SK-N-SH (cell line): ENCODE data around the gene RBP2. TPM values are rescaled to one million over a fixed set of nuclear protein-coding genes. Genes with fewer than 3 reads are reported as not detected.

Source experiments
- CTCF ChIA-PET: fragments of 300-600, 350-600 bp; formaldehyde crosslinking; extraction: SDS; loops from one replicate; lab custom pipeline; 2021; lab: Yijun Ruan, JAX
- POLR2A ChIA-PET: fragments of 350-600 bp; sonication (Branson Sonifier 250); formaldehyde crosslinking; extraction: SDS; loops from one replicate; lab custom pipeline; 2020; ENCODE audit warnings: antibody characterized with exemption, inconsistent platforms; lab: Yijun Ruan, JAX
- DNase-seq: peaks from one replicate; pipeline ENCODE4 v3.0.0; 2012
- H2AFZ ChIP-seq: fragments of 200-600 bp; sonication (generic); 2 replicates; pipeline ENCODE4 v1.8.1; 2016; ENCODE audit warnings: antibody characterized with exemption, mild to moderate bottlenecking, low read depth
- H3F3A ChIP-seq: fragments of 200-600 bp; sonication (generic); replicated peaks from 2 replicates; pipeline ENCODE3; 2016; ENCODE audit warnings: antibody characterized with exemption, mild to moderate bottlenecking; ENCODE audit not compliant: insufficient read depth
- H3K27ac ChIP-seq, 2 experiments: fragments of 200-500 bp in 1 of 2; fragments of 200-600 bp in 1 of 2; sonication (Bioruptor generic) in 1 of 2; sonication (generic), shearing (Covaris generic) in 1 of 2; 2 replicates each; pipeline versions ENCODE4 v1.5.1 to v1.6.1; 2014 to 2016; ENCODE audit warnings: low read depth in 2 of 2, inconsistent platforms in 1 of 2, low read length in 1 of 2, mild to moderate bottlenecking in 1 of 2, mixed read lengths in 1 of 2
- H3K27me3 ChIP-seq: fragments of 200-600 bp; sonication (generic), shearing (Covaris generic); 2 replicates; pipeline ENCODE4 v1.6.1; 2016; ENCODE audit warnings: mixed run types; ENCODE audit not compliant: insufficient read depth
- H3K36me3 ChIP-seq, 2 experiments: fragments of 200-500 bp in 1 of 2; fragments of 200-600 bp in 1 of 2; sonication (Bioruptor generic) in 1 of 2; sonication (generic) in 1 of 2; replicated peaks in 1 of 2; 2 replicates each; pipeline versions ENCODE3 to v1.5.1; 2014 to 2016; ENCODE audit warnings: low read length in 1 of 2, mild to moderate bottlenecking in 1 of 2; ENCODE audit not compliant: insufficient read depth in 2 of 2, control insufficient read depth in 1 of 2
- H3K4me1 ChIP-seq, 2 experiments: fragments of 200-500 bp in 1 of 2; fragments of 200-600 bp in 1 of 2; sonication (Bioruptor generic) in 1 of 2; sonication (generic), shearing (Covaris generic) in 1 of 2; 2 replicates each; pipeline versions ENCODE4 v1.5.1 to v1.6.1; 2014 to 2016; ENCODE audit warnings: low read depth in 1 of 2, low read length in 1 of 2, mixed run types in 1 of 2; ENCODE audit not compliant: insufficient read depth in 2 of 2, control insufficient read depth in 1 of 2
- H3K4me2 ChIP-seq: fragments of 200-600 bp; sonication (generic), shearing (Covaris generic); 2 replicates; pipeline ENCODE4 v1.6.1; 2017; ENCODE audit warnings: mixed run types
- H3K4me3 ChIP-seq, 2 experiments: fragments of 200-500 bp in 1 of 2; fragments of 200-600 bp in 1 of 2; sonication (Bioruptor generic) in 1 of 2; sonication (generic), shearing (Covaris generic) in 1 of 2; 2 replicates each; pipeline versions ENCODE4 v1.5.1 to v1.8.1; 2014 to 2016; ENCODE audit warnings: low read depth in 2 of 2, inconsistent platforms in 1 of 2, low read length in 1 of 2, mild to moderate bottlenecking in 1 of 2, mixed read lengths in 1 of 2, moderate library complexity in 1 of 2
- H3K79me2 ChIP-seq: fragments of 200-600 bp; sonication (generic); 2 replicates; pipeline ENCODE4 v1.8.1; 2017; ENCODE audit warnings: mild to moderate bottlenecking; ENCODE audit not compliant: insufficient read depth
- H3K9ac ChIP-seq: fragments of 200-600 bp; sonication (generic); 2 replicates; pipeline ENCODE4 v1.6.1; 2017; ENCODE audit warnings: mixed run types
- H3K9me2 ChIP-seq: fragments of 200-600 bp; sonication (generic); 2 replicates; pipeline ENCODE4 v1.6.1; 2017; ENCODE audit warnings: mixed run types
- H3K9me3 ChIP-seq: fragments of 200-600 bp; sonication (generic); 2 replicates; pipeline ENCODE4 v1.6.1; 2017; ENCODE audit warnings: mixed run types, mild to moderate bottlenecking, moderate library complexity
- H4K20me1 ChIP-seq: fragments of 200-600 bp; sonication (generic); 2 replicates; pipeline ENCODE4 v1.6.1; 2017; ENCODE audit warnings: mild to moderate bottlenecking, mixed run types; ENCODE audit not compliant: insufficient read depth
- FOXJ3 ChIP-seq: sonication (generic); formaldehyde crosslinking; IDR thresholded peaks from 2 replicates; pipeline ENCODE4 v1.5.1; 2020; ENCODE audit warnings: mild to moderate bottlenecking, missing genetic modification reagents
- GABPA ChIP-seq: IDR thresholded peaks from 2 replicates; pipeline ENCODE4 v1.4.0; 2012; ENCODE audit warnings: low read depth, mild to moderate bottlenecking
- MEF2A ChIP-seq: IDR thresholded peaks from 2 replicates; pipeline ENCODE4 v1.4.0; 2012; ENCODE audit warnings: low read depth, borderline replicate concordance
- POLR2AphosphoS5 ChIP-seq: IDR thresholded peaks from 2 replicates; pipeline ENCODE4 v1.6.1; 2012; ENCODE audit warnings: low read depth, low read length
- RAD21 ChIP-seq: IDR thresholded peaks from 2 replicates; pipeline ENCODE4 v1.6.1; 2012; ENCODE audit warnings: mild to moderate bottlenecking, low read length
- TEAD4 ChIP-seq: IDR thresholded peaks from 2 replicates; pipeline ENCODE4 v1.4.0; 2012; ENCODE audit warnings: mild to moderate bottlenecking, borderline replicate concordance; ENCODE audit not compliant: insufficient read depth
- YY1 ChIP-seq: IDR thresholded peaks from 2 replicates; pipeline ENCODE4 v1.4.0; 2012; ENCODE audit warnings: low read depth, mild to moderate bottlenecking
- WGBS: methylation state at CpG from one replicate; pipeline ENCODE4 v1.1.6; 2017; ENCODE audit warnings: low lambda C conversion rate; 5-methylcytosine and 5-hydroxymethylcytosine counted together
- polyA plus RNA-seq, 3 experiments: library from polyadenylated mRNA; depleted of rRNA; stranded (reverse); fragments of >200 nt; gene quantifications; 2 replicates each; pipeline ENCODE4 v1.2.3, GENCODE V29; 2012
- TF ChIP-seq, protein P1 (sequence below): IDR thresholded peaks from 2 replicates; pipeline ENCODE4 v1.6.1; 2012; ENCODE audit warnings: mild to moderate bottlenecking, low read depth, low read length, moderate library complexity
- TF ChIP-seq, protein P2 (sequence below): IDR thresholded peaks from 2 replicates; pipeline ENCODE4 v1.4.0; 2012; ENCODE audit warnings: low read depth, borderline replicate concordance
- TF ChIP-seq, protein P3 (sequence below): fragments of 150-350 bp; IDR thresholded peaks from 2 replicates; pipeline ENCODE4 v1.6.1; 2017; ENCODE audit warnings: antibody characterized with exemption, low read length, low read depth, borderline replicate concordance
- TF ChIP-seq, protein P4 (sequence below): IDR thresholded peaks from 2 replicates; pipeline ENCODE4 v1.4.0; 2012; ENCODE audit warnings: low read depth
- TF ChIP-seq, protein P5 (sequence below): fragments of 150-350 bp; IDR thresholded peaks from 2 replicates; pipeline ENCODE4 v1.6.1; 2016; ENCODE audit warnings: mild to moderate bottlenecking, low read depth, low read length

Gene RBP2
- polyA plus RNA-seq, 1 of the 3 experiments (the other 2 are of a cell fraction) = not detected

- TF ChIP-seq, protein P1, sequence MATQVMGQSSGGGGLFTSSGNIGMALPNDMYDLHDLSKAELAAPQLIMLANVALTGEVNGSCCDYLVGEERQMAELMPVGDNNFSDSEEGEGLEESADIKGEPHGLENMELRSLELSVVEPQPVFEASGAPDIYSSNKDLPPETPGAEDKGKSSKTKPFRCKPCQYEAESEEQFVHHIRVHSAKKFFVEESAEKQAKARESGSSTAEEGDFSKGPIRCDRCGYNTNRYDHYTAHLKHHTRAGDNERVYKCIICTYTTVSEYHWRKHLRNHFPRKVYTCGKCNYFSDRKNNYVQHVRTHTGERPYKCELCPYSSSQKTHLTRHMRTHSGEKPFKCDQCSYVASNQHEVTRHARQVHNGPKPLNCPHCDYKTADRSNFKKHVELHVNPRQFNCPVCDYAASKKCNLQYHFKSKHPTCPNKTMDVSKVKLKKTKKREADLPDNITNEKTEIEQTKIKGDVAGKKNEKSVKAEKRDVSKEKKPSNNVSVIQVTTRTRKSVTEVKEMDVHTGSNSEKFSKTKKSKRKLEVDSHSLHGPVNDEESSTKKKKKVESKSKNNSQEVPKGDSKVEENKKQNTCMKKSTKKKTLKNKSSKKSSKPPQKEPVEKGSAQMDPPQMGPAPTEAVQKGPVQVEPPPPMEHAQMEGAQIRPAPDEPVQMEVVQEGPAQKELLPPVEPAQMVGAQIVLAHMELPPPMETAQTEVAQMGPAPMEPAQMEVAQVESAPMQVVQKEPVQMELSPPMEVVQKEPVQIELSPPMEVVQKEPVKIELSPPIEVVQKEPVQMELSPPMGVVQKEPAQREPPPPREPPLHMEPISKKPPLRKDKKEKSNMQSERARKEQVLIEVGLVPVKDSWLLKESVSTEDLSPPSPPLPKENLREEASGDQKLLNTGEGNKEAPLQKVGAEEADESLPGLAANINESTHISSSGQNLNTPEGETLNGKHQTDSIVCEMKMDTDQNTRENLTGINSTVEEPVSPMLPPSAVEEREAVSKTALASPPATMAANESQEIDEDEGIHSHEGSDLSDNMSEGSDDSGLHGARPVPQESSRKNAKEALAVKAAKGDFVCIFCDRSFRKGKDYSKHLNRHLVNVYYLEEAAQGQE = no peak
- TF ChIP-seq MEF2A (no peak), TEAD4 (no peak)
- TF ChIP-seq, protein P2, sequence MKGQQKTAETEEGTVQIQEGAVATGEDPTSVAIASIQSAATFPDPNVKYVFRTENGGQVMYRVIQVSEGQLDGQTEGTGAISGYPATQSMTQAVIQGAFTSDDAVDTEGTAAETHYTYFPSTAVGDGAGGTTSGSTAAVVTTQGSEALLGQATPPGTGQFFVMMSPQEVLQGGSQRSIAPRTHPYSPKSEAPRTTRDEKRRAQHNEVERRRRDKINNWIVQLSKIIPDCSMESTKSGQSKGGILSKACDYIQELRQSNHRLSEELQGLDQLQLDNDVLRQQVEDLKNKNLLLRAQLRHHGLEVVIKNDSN = no peak
- TF ChIP-seq, protein P3, sequence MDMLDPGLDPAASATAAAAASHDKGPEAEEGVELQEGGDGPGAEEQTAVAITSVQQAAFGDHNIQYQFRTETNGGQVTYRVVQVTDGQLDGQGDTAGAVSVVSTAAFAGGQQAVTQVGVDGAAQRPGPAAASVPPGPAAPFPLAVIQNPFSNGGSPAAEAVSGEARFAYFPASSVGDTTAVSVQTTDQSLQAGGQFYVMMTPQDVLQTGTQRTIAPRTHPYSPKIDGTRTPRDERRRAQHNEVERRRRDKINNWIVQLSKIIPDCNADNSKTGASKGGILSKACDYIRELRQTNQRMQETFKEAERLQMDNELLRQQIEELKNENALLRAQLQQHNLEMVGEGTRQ = no peak
- TF ChIP-seq, protein P4, sequence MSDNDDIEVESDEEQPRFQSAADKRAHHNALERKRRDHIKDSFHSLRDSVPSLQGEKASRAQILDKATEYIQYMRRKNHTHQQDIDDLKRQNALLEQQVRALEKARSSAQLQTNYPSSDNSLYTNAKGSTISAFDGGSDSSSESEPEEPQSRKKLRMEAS = no peak
Measured at GRCh38 chr3:139418144-139418543, 58.2 kb downstream of the RBP2 start (continued).

- Histone ChIP-seq H3K79me2 (no peaks in the 10 kb centered on the region), H2AFZ (no peak overlapping the region), H3F3A (no peaks in the 10 kb centered on the region), H3K9me3 (no peaks in the 10 kb centered on the region; the same call in 1 of the 2 replicates), H3K4me2 (no peak overlapping the region), H4K20me1 (no peaks in the 10 kb centered on the region), H3K9me2 (no peaks in the 10 kb centered on the region), H3K4me1 (no peaks in the 10 kb centered on the region), H3K36me3 (no peaks in the 10 kb centered on the region), H3K4me3 (no peak overlapping the region), H3K27me3 (no peaks in the 10 kb centered on the region), H3K27ac (no peak overlapping the region), H3K9ac (no peak overlapping the region)
- CTCF ChIA-PET = interaction anchor here (1.2 to 1.8 kb wide), 2 partner anchors 12 to 146 kb away, joined by 3 to 6 read pairs; no protein-coding TSS in a partner anchor
- WGBS = 65% methylated on average over 1 of the region's 1 CpG
- POLR2A ChIA-PET = no interaction called here
- no peak for TF ChIP-seq RAD21
- TF ChIP-seq, protein P4 = no peak
- no peak for TF ChIP-seq TEAD4
- no peak for TF ChIP-seq FOXJ3 (CRISPR knock-in tag)
- no peak for TF ChIP-seq YY1
- TF ChIP-seq, protein P5, sequence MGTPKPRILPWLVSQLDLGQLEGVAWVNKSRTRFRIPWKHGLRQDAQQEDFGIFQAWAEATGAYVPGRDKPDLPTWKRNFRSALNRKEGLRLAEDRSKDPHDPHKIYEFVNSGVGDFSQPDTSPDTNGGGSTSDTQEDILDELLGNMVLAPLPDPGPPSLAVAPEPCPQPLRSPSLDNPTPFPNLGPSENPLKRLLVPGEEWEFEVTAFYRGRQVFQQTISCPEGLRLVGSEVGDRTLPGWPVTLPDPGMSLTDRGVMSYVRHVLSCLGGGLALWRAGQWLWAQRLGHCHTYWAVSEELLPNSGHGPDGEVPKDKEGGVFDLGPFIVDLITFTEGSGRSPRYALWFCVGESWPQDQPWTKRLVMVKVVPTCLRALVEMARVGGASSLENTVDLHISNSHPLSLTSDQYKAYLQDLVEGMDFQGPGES = no peak
- TF ChIP-seq POLR2AphosphoS5 = no peak
- no peak for TF ChIP-seq GABPA
- DNase-seq = no peak
Measured at GRCh38 chr3:139416275-139416674, 60.0 kb downstream of the RBP2 start.
